Effector memory CD8-positive, alpha-beta T cell (primary cell): ENCODE results near the gene AFF3.
"Not testable (repeated sequence)": the region's sequence is repeated elsewhere in the genome, so short reads cannot be mapped to it uniquely, and the experiment has no call there.

Source experiments
- ATAC-seq: fragments of 150-1000 bp; cut with Tn5 transposase; replicated peaks from 2 replicates; pipeline ENCODE4 v1.10.0; 2021; ENCODE audit warnings: mild to moderate bottlenecking, moderate library complexity
- DNase-seq, 3 experiments: peaks; one replicate each; pipeline ENCODE4 v3.0.0; 2021
- H3K27ac Mint-ChIP-seq, 2 donors: one replicate each; pipeline ENCODE4 v1.8.0; 2022; ENCODE audit warnings: mild to moderate bottlenecking in 2 of 2, mixed read lengths in 2 of 2, moderate library complexity in 2 of 2
- H3K27me3 Mint-ChIP-seq, 2 donors: one replicate each; pipeline ENCODE4 v1.8.0; 2022; ENCODE audit warnings: mixed read lengths in 2 of 2
- H3K36me3 Mint-ChIP-seq: one replicate; pipeline ENCODE4 v1.8.0; 2022; ENCODE audit warnings: mild to moderate bottlenecking, moderate library complexity, mixed read lengths; ENCODE audit not compliant: insufficient read depth
- H3K4me1 Mint-ChIP-seq, 2 donors: one replicate each; pipeline ENCODE4 v1.8.0; 2022; ENCODE audit warnings: low read depth in 2 of 2, mixed read lengths in 2 of 2
- H3K4me3 Mint-ChIP-seq, 2 donors: one replicate each; pipeline ENCODE4 v1.8.0; 2022; ENCODE audit warnings: mild to moderate bottlenecking in 2 of 2, mixed read lengths in 2 of 2, moderate library complexity in 2 of 2
- H3K9me3 Mint-ChIP-seq, 2 donors: one replicate each; pipeline ENCODE4 v1.8.0; 2022; ENCODE audit warnings: mixed read lengths in 2 of 2

The AFF3 gene

GRCh38 chr2:99757611-99758114 is 384.7 kb downstream of the AFF3 start:
- peaks cover 10 to 20% of the 10 kb centered on the region in 2 donors for H3K27me3 Mint-ChIP-seq
- H3K9me3 Mint-ChIP-seq: no peaks in the 10 kb centered on the region
- H3K4me1 Mint-ChIP-seq: no peaks in the 10 kb centered on the region
- ATAC-seq (no peak), DNase-seq (no peak)
- no peak overlapping the region for H3K27ac Mint-ChIP-seq
- peaks cover 3% of the 10 kb centered on the region for H3K36me3 Mint-ChIP-seq
- no peak overlapping the region for H3K4me3 Mint-ChIP-seq

- H3K27ac Mint-ChIP-seq: no peak overlapping the region
- no peak overlapping the region for H3K4me3 Mint-ChIP-seq
- peaks cover 7% of the 10 kb centered on the region in 2 donors for H3K27me3 Mint-ChIP-seq
- ATAC-seq (no peak), DNase-seq (no peak)
- H3K4me1 Mint-ChIP-seq: no peaks in the 10 kb centered on the region
- H3K36me3 Mint-ChIP-seq: peaks cover 3% of the 10 kb centered on the region
- H3K9me3 Mint-ChIP-seq: no peaks in the 10 kb centered on the region
Measured at GRCh38 chr2:99756059-99756458, 386.3 kb downstream of the AFF3 start.

GRCh38 chr2:99754210-99754609 is 388.2 kb downstream of the AFF3 start:
- ATAC-seq (no peak), DNase-seq (no peak)
- Mint-ChIP-seq H3K36me3 (peaks cover 3% of the 10 kb centered on the region), H3K9me3 (no peaks in the 10 kb centered on the region), H3K4me1 (no peaks in the 10 kb centered on the region), H3K27me3 (no peaks in the 10 kb centered on the region), H3K4me3 (no peak overlapping the region), H3K27ac (no peak overlapping the region)

- ATAC-seq: no peak
- no peaks in the 10 kb centered on the region for H3K27me3 Mint-ChIP-seq
Measured at GRCh38 chr2:99753505-99753904, 388.9 kb downstream of the AFF3 start.

GRCh38 chr2:99748344-99748743 is 394.0 kb downstream of the AFF3 start:
- Mint-ChIP-seq H3K4me3 (no peak overlapping the region), H3K27me3 (peaks cover 1 to 7% of the 10 kb centered on the region in 2 donors), H3K27ac (no peak overlapping the region), H3K9me3 (no peaks in the 10 kb centered on the region), H3K36me3 (no peaks in the 10 kb centered on the region), H3K4me1 (no peaks in the 10 kb centered on the region)
- no peak for ATAC-seq
- no peak for DNase-seq

More at GRCh38 chr2:99753505-99753904, 388.9 kb downstream of the AFF3 start:
- Mint-ChIP-seq H3K36me3 (peaks cover 3% of the 10 kb centered on the region), H3K9me3 (no peaks in the 10 kb centered on the region), H3K4me1 (no peaks in the 10 kb centered on the region), H3K4me3 (no peak overlapping the region), H3K27ac (no peak overlapping the region)
- DNase-seq: no peak

GRCh38 chr2:99747842-99748241 is 394.5 kb downstream of the AFF3 start:
- ATAC-seq (no peak), DNase-seq (no peak)
- Mint-ChIP-seq H3K27me3 (peaks cover 6 to 12% of the 10 kb centered on the region in 2 donors), H3K27ac (no peak overlapping the region), H3K4me3 (no peak overlapping the region), H3K9me3 (no peaks in the 10 kb centered on the region), H3K4me1 (no peaks in the 10 kb centered on the region), H3K36me3 (no peaks in the 10 kb centered on the region)

- H3K27ac Mint-ChIP-seq: no peak overlapping the region
- H3K4me1 Mint-ChIP-seq: no peaks in the 10 kb centered on the region
- ATAC-seq (no peak), DNase-seq (no peak)
- peaks cover 12 to 18% of the 10 kb centered on the region in 2 donors for H3K27me3 Mint-ChIP-seq
- no peaks in the 10 kb centered on the region for H3K36me3 Mint-ChIP-seq
- H3K9me3 Mint-ChIP-seq: no peaks in the 10 kb centered on the region
- H3K4me3 Mint-ChIP-seq: no peak overlapping the region
Measured at GRCh38 chr2:99743146-99743545, 399.2 kb downstream of the AFF3 start.

GRCh38 chr2:99737537-99737936 is 404.9 kb downstream of the AFF3 start:
- Mint-ChIP-seq H3K4me3 (no peak overlapping the region), H3K4me1 (no peaks in the 10 kb centered on the region), H3K27ac (no peak overlapping the region), H3K27me3 (peaks cover 3 to 11% of the 10 kb centered on the region in 2 donors), H3K9me3 (no peaks in the 10 kb centered on the region), H3K36me3 (no peaks in the 10 kb centered on the region)
- ATAC-seq (no peak), DNase-seq (no peak)

- ATAC-seq (no peak), DNase-seq (no peak)
- Mint-ChIP-seq H3K4me1 (no peaks in the 10 kb centered on the region), H3K27ac (no peak overlapping the region), H3K9me3 (no peaks in the 10 kb centered on the region), H3K27me3 (peaks cover 0 to 11% of the 10 kb centered on the region in 2 donors), H3K36me3 (no peaks in the 10 kb centered on the region), H3K4me3 (no peak overlapping the region)
Measured at GRCh38 chr2:99735753-99736152, 406.6 kb downstream of the AFF3 start.

- ATAC-seq, DNase-seq, H3K4me3 Mint-ChIP-seq, H3K4me1 Mint-ChIP-seq, H3K9me3 Mint-ChIP-seq, H3K36me3 Mint-ChIP-seq, H3K27ac Mint-ChIP-seq: not testable (repeated sequence)
- peaks cover 0 to 11% of the 10 kb centered on the region in 2 donors for H3K27me3 Mint-ChIP-seq
Measured at GRCh38 chr2:99735314-99735713, 407.1 kb downstream of the AFF3 start.

GRCh38 chr2:99734236-99734635 is 408.2 kb downstream of the AFF3 start:
- H3K4me1 Mint-ChIP-seq: no peaks in the 10 kb centered on the region
- no peaks in the 10 kb centered on the region for H3K9me3 Mint-ChIP-seq
- no peaks in the 10 kb centered on the region for H3K36me3 Mint-ChIP-seq
- H3K4me3 Mint-ChIP-seq: no peak overlapping the region
- no peak overlapping the region for H3K27ac Mint-ChIP-seq
- DNase-seq (no peak), ATAC-seq (no peak)
- H3K27me3 Mint-ChIP-seq: peaks cover 0 to 11% of the 10 kb centered on the region in 2 donors

- no peaks in the 10 kb centered on the region for H3K4me1 Mint-ChIP-seq
- no peak overlapping the region for H3K4me3 Mint-ChIP-seq
- DNase-seq (no peak), ATAC-seq (no peak)
- no peak overlapping the region for H3K27ac Mint-ChIP-seq
- H3K9me3 Mint-ChIP-seq: no peaks in the 10 kb centered on the region
- H3K36me3 Mint-ChIP-seq: no peaks in the 10 kb centered on the region
- H3K27me3 Mint-ChIP-seq: no peaks in the 10 kb centered on the region
Measured at GRCh38 chr2:99729104-99730025, 413.0 kb downstream of the AFF3 start.

- DNase-seq (no peak), ATAC-seq (no peak)
- Mint-ChIP-seq H3K27ac (no peak overlapping the region), H3K4me1 (no peaks in the 10 kb centered on the region), H3K27me3 (no peaks in the 10 kb centered on the region), H3K4me3 (no peak overlapping the region), H3K36me3 (no peaks in the 10 kb centered on the region), H3K9me3 (no peaks in the 10 kb centered on the region)
Measured at GRCh38 chr2:99728166-99728565, 414.2 kb downstream of the AFF3 start.

GRCh38 chr2:99727199-99727598 is 415.2 kb downstream of the AFF3 start:
- ATAC-seq: no peak
- Mint-ChIP-seq H3K4me3 (no peak overlapping the region), H3K4me1 (no peaks in the 10 kb centered on the region), H3K36me3 (no peaks in the 10 kb centered on the region), H3K9me3 (no peaks in the 10 kb centered on the region), H3K27ac (no peak overlapping the region), H3K27me3 (no peaks in the 10 kb centered on the region)
- no peak for DNase-seq
